Gastroesophageal sphincter (tissue), 3 donors: ENCODE measurements around the gene APP.

ENCODE experiments used
- EP300 ChIP-seq: sonication (generic); formaldehyde crosslinking; IDR thresholded peaks from one replicate; pipeline ENCODE4 v1.6.1; 2017; ENCODE audit warnings: antibody characterized with exemption, mild to moderate bottlenecking
- POLR2A ChIP-seq, 2 donors: fragments of 450-650 bp; IDR thresholded peaks; one replicate each; pipeline ENCODE4 v1.6.1; 2017; ENCODE audit warnings: antibody characterized with exemption in 2 of 2, mild to moderate bottlenecking in 2 of 2, moderate library complexity in 1 of 2
- POLR2AphosphoS5 ChIP-seq: sonication (generic); formaldehyde crosslinking; IDR thresholded peaks from one replicate; pipeline ENCODE4 v1.6.1; 2017; ENCODE audit warnings: antibody characterized with exemption
- TF ChIP-seq, protein P1 (sequence below), 4 experiments: fragments of 200-600 bp in 2 of 4; fragments of 450-650 bp in 2 of 4; sonication (generic) in 1 of 4; IDR thresholded peaks; one replicate each; pipeline ENCODE4 v1.5.1; 2017 to 2019; ENCODE audit warnings: antibody characterized with exemption in 4 of 4, mild to moderate bottlenecking in 2 of 4, moderate library complexity in 2 of 4

DNA sequence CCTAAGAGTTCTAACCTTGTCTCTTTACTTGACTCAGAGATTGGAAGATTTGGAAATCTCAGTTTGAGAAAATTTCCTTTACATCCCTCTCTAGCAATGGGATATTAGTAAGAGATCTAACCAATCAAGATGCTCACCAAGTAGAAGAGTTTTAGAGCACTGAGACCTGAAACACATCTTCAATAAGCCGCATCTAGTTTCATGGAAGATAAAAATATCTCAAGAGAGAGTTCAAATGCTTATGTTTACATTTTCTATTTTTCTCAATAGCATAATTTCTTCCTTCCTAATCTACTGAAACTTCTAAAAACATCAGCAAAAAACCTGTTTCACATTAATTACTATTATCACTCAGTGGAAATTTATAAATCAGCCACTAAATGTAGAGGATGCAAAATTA lies 165.1 kb downstream of the APP start:
- TF ChIP-seq, protein P1, sequence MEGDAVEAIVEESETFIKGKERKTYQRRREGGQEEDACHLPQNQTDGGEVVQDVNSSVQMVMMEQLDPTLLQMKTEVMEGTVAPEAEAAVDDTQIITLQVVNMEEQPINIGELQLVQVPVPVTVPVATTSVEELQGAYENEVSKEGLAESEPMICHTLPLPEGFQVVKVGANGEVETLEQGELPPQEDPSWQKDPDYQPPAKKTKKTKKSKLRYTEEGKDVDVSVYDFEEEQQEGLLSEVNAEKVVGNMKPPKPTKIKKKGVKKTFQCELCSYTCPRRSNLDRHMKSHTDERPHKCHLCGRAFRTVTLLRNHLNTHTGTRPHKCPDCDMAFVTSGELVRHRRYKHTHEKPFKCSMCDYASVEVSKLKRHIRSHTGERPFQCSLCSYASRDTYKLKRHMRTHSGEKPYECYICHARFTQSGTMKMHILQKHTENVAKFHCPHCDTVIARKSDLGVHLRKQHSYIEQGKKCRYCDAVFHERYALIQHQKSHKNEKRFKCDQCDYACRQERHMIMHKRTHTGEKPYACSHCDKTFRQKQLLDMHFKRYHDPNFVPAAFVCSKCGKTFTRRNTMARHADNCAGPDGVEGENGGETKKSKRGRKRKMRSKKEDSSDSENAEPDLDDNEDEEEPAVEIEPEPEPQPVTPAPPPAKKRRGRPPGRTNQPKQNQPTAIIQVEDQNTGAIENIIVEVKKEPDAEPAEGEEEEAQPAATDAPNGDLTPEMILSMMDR (IDR thresholded peaks at IDR 0.05) = no peak
- no peak for TF ChIP-seq POLR2AphosphoS5
- TF ChIP-seq EP300 = no peak
- no peak for TF ChIP-seq POLR2A (IDR thresholded peaks at IDR 0.05)
